ENCODE data around the gene ETNK2. TPM values are rescaled to one million over a fixed set of nuclear protein-coding genes. Genes with fewer than 3 reads are reported as not detected.
A peak's percentile ranks its signal among the peaks of the same experiment; 100 is the strongest.

ETNK2 gene
- total and polyA plus RNA-seq, 2 of the 4 experiments (the other 2 are of a cell fraction): 18.9 to 26.0 TPM

- Histone ChIP-seq H3K56ac (ENCODE audit: extremely low read depth, insufficient read depth, low read length) (peak overlapping the region; percentile 13; the same call in 1 of the 2 replicates), H3K4me3 (ENCODE audit: insufficient read depth, low read depth, low read length) (no peak overlapping the region), H2AK9ac (replicated peaks; ENCODE audit: low read depth, low read length, poor library complexity) (peak overlapping the region; percentile 33), H2BK15ac (ENCODE audit: low read depth, low read length) (peak overlapping the region; percentile 72; the same call in 2 of the 3 replicates), H4K20me1 (ENCODE audit: insufficient read depth, low read length) (no peaks in the 10 kb centered on the region), H2BK120ac (ENCODE audit: low read depth, low read length) (peak overlapping the region; percentile 89), H2BK5ac (ENCODE audit: low read depth, low read length, poor library complexity, severe bottlenecking) (peak overlapping the region; percentile 54), H4K91ac (ENCODE audit: insufficient read depth, low read depth, low read length) (peak overlapping the region; percentile 86), H2AK5ac (ENCODE audit: low read depth, low read length) (peak overlapping the region; percentile 80), H2BK20ac (ENCODE audit: low read depth, low read length) (peak overlapping the region; percentile 96), H3K36me3 (ENCODE audit: control insufficient read depth, insufficient read depth, low read length) (peaks cover 11% of the 10 kb centered on the region), H3K27me3 (ENCODE audit: control insufficient read depth, insufficient read depth, low read length) (no peaks in the 10 kb centered on the region), H3K18ac (ENCODE audit: low read depth, low read length) (peak overlapping the region; percentile 19; the same call in 1 of the 2 replicates), H3K9me3 (ENCODE audit: control insufficient read depth, insufficient read depth, low read length) (no peaks in the 10 kb centered on the region), H3K14ac (replicated peaks; ENCODE audit: low read depth, low read length) (peak overlapping the region; percentile 27), H4K8ac (ENCODE audit: low read depth in 2 of 2, low read length in 2 of 2) (peak overlapping the region; percentile 30 to 92), H3K4me2 (ENCODE audit: low read depth, low read length) (0 out of 2 replicates have a peak overlapping the region, but pooled peaks have one; percentile 8), H3K4me1 (ENCODE audit: control insufficient read depth, insufficient read depth, low read length) (peaks cover 19% of the 10 kb centered on the region), H3K4ac (ENCODE audit: low read depth, low read length) (peak overlapping the region; percentile 85), H4K5ac (ENCODE audit: low read depth, low read length) (peak overlapping the region; percentile 45), H3K23ac (ENCODE audit: low read depth, low read length) (0 out of 2 replicates have a peak overlapping the region, but pooled peaks have one; percentile 14), H3K27ac (ENCODE audit: insufficient read depth, low read length) (peak overlapping the region; percentile 67), H3K9me1 (ENCODE audit: insufficient read depth, low read length) (peaks cover 18% of the 10 kb centered on the region), H2AFZ (replicated peaks; ENCODE audit: low read length, poor library complexity) (peak overlapping the region; percentile 76), H3K79me1 (ENCODE audit: low read depth in 1 of 2, low read length in 2 of 2) (no peaks in the 10 kb centered on the region), H3K9ac (ENCODE audit: low read depth, low read length) (0 out of 2 replicates have a peak overlapping the region, but pooled peaks have one; percentile 3)
- TF ChIP-seq RCOR1 (IDR thresholded peaks at IDR 0.05; ENCODE audit: insufficient replicate concordance, low read length) (no peak), NFE2L2 (IDR thresholded peaks at IDR 0.05; ENCODE audit: low read depth, low read length) (no peak), USF2 (IDR thresholded peaks at IDR 0.05; ENCODE audit: low read depth, low read length) (no peak), BHLHE40 (IDR thresholded peaks at IDR 0.05; ENCODE audit: low read depth, low read length) (no peak), SMC3 (IDR thresholded peaks at IDR 0.05; ENCODE audit: low read depth, low read length) (no peak), CEBPB (IDR thresholded peaks at IDR 0.05; ENCODE audit: low read depth, low read length) (no peak), RFX5 (IDR thresholded peaks at IDR 0.05; ENCODE audit: low read depth, low read length) (no peak), CHD1 (IDR thresholded peaks at IDR 0.05; ENCODE audit: low read depth, low read length) (no peak), MAFK (IDR thresholded peaks at IDR 0.05; ENCODE audit: low read depth, low read length) (peak; percentile 65), FOS (IDR thresholded peaks at IDR 0.05; ENCODE audit: low read depth, low read length) (no peak), CTCF (conservative IDR thresholded peaks at IDR 0.05; ENCODE audit: low read depth, low read length) (0 out of 2 replicates have a peak, but pooled peaks have one; percentile 11), MAZ (IDR thresholded peaks at IDR 0.05; ENCODE audit: borderline replicate concordance, low read depth, low read length) (peak; percentile 12; the same call in 1 of the 2 replicates)
- dilution Hi-C loops (cut with HindIII; ENCODE audit: low sequenced_read_pairs, unreplicated experiment) (loop anchor here (25.0 kb wide), 1 partner anchor 269 kb away; the partner anchor contains the start of gene SNRPE), intact Hi-C loops (cut with micrococcal nuclease) (no loop called here), in situ Hi-C loops (cut with MboI; ENCODE audit: low sequenced_read_pairs) (no loop called here)
- WGBS, 2 experiments (ENCODE audit: extremely low coverage in 2 of 2, insufficient read length in 1 of 2): no CpG with 5 or more reads among the region's 11 CpGs
- DNase-seq (peak; percentile 89), ATAC-seq (ENCODE audit: low read depth) (peak; percentile 62)
- BruUV-seq (replicated peaks): no TSS peak
- POLR2A ChIA-PET (ENCODE audit: unreplicated experiment): interaction anchor here (0.5 kb wide), 1 partner anchor 266 kb away, joined by 6 read pairs; no protein-coding TSS in a partner anchor
- CTCF ChIA-PET: interaction anchor here (7.8 kb wide), 1 partner anchor 260 kb away, joined by 95 read pairs; no protein-coding TSS in a partner anchor
These were observed 20.6 kb downstream of the ETNK2 start for GRCh38 chr1:204130981-204131892.
